ENCODE results near the gene DMXL1. TPM values are rescaled to one million over a fixed set of nuclear protein-coding genes. Genes with fewer than 3 reads are reported as not detected.
A peak's percentile ranks its signal among the peaks of the same experiment; 100 is the strongest.

Gene DMXL1
- total RNA-seq, 1 donor from 2014 or later: 45.5 TPM

- Mint-ChIP-seq H3K27ac (no peak overlapping the region), H3K27me3 (ENCODE audit: insufficient read depth, low read depth) (peaks cover 6% of the 10 kb centered on the region), H3K4me1 (peaks cover 7% of the 10 kb centered on the region), H3K4me3 (peak overlapping the region; percentile 93), H3K36me3 (peaks cover 5% of the 10 kb centered on the region), H3K9me3 (peaks cover 11% of the 10 kb centered on the region)
- no peak for TF ChIP-seq EZH2 (IDR thresholded peaks at IDR 0.05)
- no peak for TF ChIP-seq EZH2phosphoT487 (IDR thresholded peaks at IDR 0.05)
- TF ChIP-seq CTCF (IDR thresholded peaks at IDR 0.05): no peak
- H2AFZ ChIP-seq (replicated peaks): peak overlapping the region; percentile 68
- no peaks in the 10 kb centered on the region for H3K9me3 ChIP-seq (ENCODE audit: low read depth)
- peaks cover 7% of the 10 kb centered on the region for H3F3A ChIP-seq (ENCODE audit: low read depth)
- H3K36me3 ChIP-seq: no peaks in the 10 kb centered on the region
- H3K4me3 ChIP-seq: peak overlapping the region; percentile 89
- H3K79me2 ChIP-seq (ENCODE audit: low read depth): peaks cover 19% of the 10 kb centered on the region
- H3K27ac ChIP-seq: no peak overlapping the region
- H3K4me1 ChIP-seq: peaks cover 7% of the 10 kb centered on the region
- H4K20me1 ChIP-seq (ENCODE audit: low read depth): peaks cover 5% of the 10 kb centered on the region
- peak; percentile 92 for DNase-seq (ENCODE audit: low spot score)
- no peak overlapping the region for H3K9ac ChIP-seq
- H3K4me2 ChIP-seq: peak overlapping the region; percentile 87
- peaks cover 4% of the 10 kb centered on the region for H3K27me3 ChIP-seq
Observed at GRCh38 chr5:119267958-119268386, 197.1 kb downstream of the DMXL1 start.

- peak overlapping the region; percentile 99 for H2AFZ ChIP-seq (replicated peaks)
- no peak overlapping the region for H3K27ac ChIP-seq
- Mint-ChIP-seq H3K36me3 (peaks cover 5% of the 10 kb centered on the region), H3K9me3 (peaks cover 11% of the 10 kb centered on the region), H3K27me3 (ENCODE audit: insufficient read depth, low read depth) (peaks cover 6% of the 10 kb centered on the region), H3K4me3 (peak overlapping the region; percentile 93), H3K27ac (peak overlapping the region; percentile 38), H3K4me1 (peaks cover 9% of the 10 kb centered on the region)
- peaks cover 4% of the 10 kb centered on the region for H3K27me3 ChIP-seq
- peaks cover 19% of the 10 kb centered on the region for H3K79me2 ChIP-seq (ENCODE audit: low read depth)
- peak overlapping the region; percentile 87 for H3K4me2 ChIP-seq
- peak overlapping the region; percentile 89 for H3K4me3 ChIP-seq
- H4K20me1 ChIP-seq (ENCODE audit: low read depth): peaks cover 7% of the 10 kb centered on the region
- TF ChIP-seq EZH2 (IDR thresholded peaks at IDR 0.05): no peak
- peak; percentile 5 for TF ChIP-seq CTCF (IDR thresholded peaks at IDR 0.05)
- TF ChIP-seq EZH2phosphoT487 (IDR thresholded peaks at IDR 0.05): peak; percentile 32
- peaks cover 9% of the 10 kb centered on the region for H3K4me1 ChIP-seq
- peaks cover 7% of the 10 kb centered on the region for H3F3A ChIP-seq (ENCODE audit: low read depth)
- H3K36me3 ChIP-seq: no peaks in the 10 kb centered on the region
- peak; percentile 94 for DNase-seq (ENCODE audit: low spot score)
- H3K9ac ChIP-seq: peak overlapping the region; percentile 49
- H3K9me3 ChIP-seq (ENCODE audit: low read depth): no peaks in the 10 kb centered on the region
Observed at GRCh38 chr5:119268387-119269060, 197.6 kb downstream of the DMXL1 start.

- Histone ChIP-seq H3K79me2 (ENCODE audit: low read depth) (peaks cover 23% of the 10 kb centered on the region), H3K27ac (no peak overlapping the region), H3K9me3 (ENCODE audit: low read depth) (no peaks in the 10 kb centered on the region), H3K4me1 (peaks cover 12% of the 10 kb centered on the region), H4K20me1 (ENCODE audit: low read depth) (peaks cover 7% of the 10 kb centered on the region), H3K27me3 (peaks cover 4% of the 10 kb centered on the region), H2AFZ (replicated peaks) (peak overlapping the region; percentile 99), H3K4me2 (peak overlapping the region; percentile 87), H3K9ac (peak overlapping the region; percentile 49), H3K36me3 (no peaks in the 10 kb centered on the region), H3K4me3 (peak overlapping the region; percentile 89), H3F3A (ENCODE audit: low read depth) (peaks cover 7% of the 10 kb centered on the region)
- Mint-ChIP-seq H3K4me3 (peak overlapping the region; percentile 93), H3K36me3 (peaks cover 5% of the 10 kb centered on the region), H3K27ac (peak overlapping the region; percentile 38), H3K9me3 (peaks cover 9% of the 10 kb centered on the region), H3K27me3 (ENCODE audit: insufficient read depth, low read depth) (peaks cover 5% of the 10 kb centered on the region), H3K4me1 (peaks cover 9% of the 10 kb centered on the region)
- peak; percentile 58 for DNase-seq (ENCODE audit: low spot score)
- TF ChIP-seq EZH2 (IDR thresholded peaks at IDR 0.05) (no peak), EZH2phosphoT487 (IDR thresholded peaks at IDR 0.05) (peak; percentile 9), CTCF (IDR thresholded peaks at IDR 0.05) (no peak)
Observed at GRCh38 chr5:119269061-119269944, 198.4 kb downstream of the DMXL1 start.
